ENCODE results near the gene CKS1B. TPM values are rescaled to one million over a fixed set of nuclear protein-coding genes. Genes with fewer than 3 reads are reported as not detected.

Gene CKS1B
- total RNA-seq, 3 donors from 2014 or later (not counting 1 experiment from before 2014, with no cell fraction given) = 8.5 to 13.0 (median 12.9) TPM

DNA sequence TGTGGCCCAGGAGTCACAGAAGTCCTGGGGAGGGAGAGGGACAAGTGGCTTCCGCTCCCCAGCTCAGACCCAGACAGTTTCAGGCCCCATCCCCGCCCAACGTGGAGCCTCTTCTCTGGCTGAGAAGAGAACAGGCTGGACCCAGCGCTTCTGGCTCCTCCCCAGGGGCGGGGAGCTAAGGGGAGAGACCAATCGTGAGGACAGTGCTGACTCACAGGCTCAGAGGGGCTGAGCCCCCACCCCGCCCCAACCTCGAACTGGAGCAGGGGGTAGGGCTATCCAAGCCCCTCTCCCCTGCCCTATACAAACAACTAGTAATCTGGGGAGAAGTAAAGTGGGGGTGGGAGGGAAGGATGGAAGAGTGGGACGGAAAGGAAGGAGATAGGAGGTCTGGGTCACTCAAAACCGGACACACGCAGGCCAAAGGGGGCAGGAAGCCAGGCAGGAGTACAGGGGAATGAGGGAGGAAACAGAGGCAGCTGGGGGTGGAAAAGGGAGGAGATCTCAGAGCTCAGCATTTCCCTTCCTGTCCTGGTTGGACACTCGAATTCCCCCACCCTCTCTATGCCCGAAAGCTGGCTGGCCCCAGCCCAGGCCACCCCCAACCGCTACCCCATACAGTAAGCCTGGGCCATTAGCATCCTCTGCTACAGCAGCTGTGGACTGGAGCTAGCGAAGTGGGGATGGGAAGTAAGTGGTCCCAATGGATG, 3.7 kb upstream of the CKS1B start, which contains the start of gene SHC1:
TSS of gene SHC1 (minus strand) at position 117 of the 710 bp plus-strand sequence. CDS start 221 bp downstream, outside the sequence.
- no peaks in the 10 kb centered on the region for H3K27me3 Mint-ChIP-seq (ENCODE audit: low read depth in 2 of 2)
- peaks cover 29% of the 10 kb centered on the region for H3K36me3 ChIP-seq (ENCODE audit: control insufficient read depth, insufficient read depth, low read length)
- intact Hi-C loops (cut with micrococcal nuclease) = loop anchor here (5.0 kb wide), 2 partner anchors 33 to 92 kb away; partner anchors contain the start of genes EFNA4 and PMVK
- H3K4me3 ChIP-seq (ENCODE audit: low read length) = no peak within 1 kb of the TSS
- no peak within 1 kb of the TSS for H3K27ac ChIP-seq (ENCODE audit: low read length)
- peak within 1 kb of the TSS; percentile 49 for H3K4me3 Mint-ChIP-seq
- DNase-seq (no peak), ATAC-seq (no peak)
- peak within 1 kb of the TSS in 1 of 2 donors; percentile 67 for H3K27ac Mint-ChIP-seq
- no peaks in the 10 kb centered on the region for H3K36me3 Mint-ChIP-seq
- H3K27me3 ChIP-seq (ENCODE audit: control insufficient read depth, insufficient read depth, low read length) = no peaks in the 10 kb centered on the region
- no peaks in the 10 kb centered on the region for H3K9me3 ChIP-seq (ENCODE audit: control insufficient read depth, insufficient read depth, low read length)
- H3K4me1 Mint-ChIP-seq = peaks cover 20 to 37% of the 10 kb centered on the region in 2 donors
- 41% methylated on average over 10 of the region's 15 CpGs for WGBS (ENCODE audit: insufficient coverage)
- no peak for TF ChIP-seq CTCF (IDR thresholded peaks at IDR 0.05)
- no peaks in the 10 kb centered on the region for H3K9me3 Mint-ChIP-seq
- H3K4me1 ChIP-seq (ENCODE audit: control insufficient read depth, insufficient read depth, low read length) = peaks cover 36% of the 10 kb centered on the region

DNA sequence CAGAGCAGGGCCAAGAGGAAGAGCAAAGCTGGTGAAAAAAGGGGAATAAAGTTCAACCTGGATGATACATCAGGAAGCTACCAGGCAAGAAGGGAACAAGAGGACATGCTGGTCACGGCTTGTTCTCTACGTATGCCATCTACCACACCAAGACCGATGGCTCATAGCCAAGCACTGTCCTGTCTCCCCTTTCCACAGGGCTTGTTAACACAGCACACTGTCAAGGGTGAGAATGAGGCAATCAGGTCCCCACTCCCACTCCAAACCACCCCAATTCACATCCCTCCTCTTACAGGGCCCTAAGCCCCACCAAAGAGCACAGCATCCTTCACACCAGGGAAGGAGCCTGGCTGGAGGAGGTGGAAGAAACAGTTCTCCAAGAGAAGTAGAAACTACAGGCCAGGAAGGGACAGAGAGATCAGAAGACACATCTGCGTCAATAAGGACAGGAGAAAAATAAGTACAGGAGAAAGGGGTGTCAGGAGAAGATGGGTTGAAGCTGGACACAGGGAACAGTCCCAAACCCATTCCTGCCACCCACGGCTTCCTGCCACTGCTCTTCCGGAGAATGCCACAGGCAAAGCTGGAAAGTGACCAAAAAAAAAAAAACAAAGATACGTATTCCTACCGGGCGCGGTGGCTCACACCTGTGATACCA, 3.0 kb upstream of the CKS1B start:
- H3K9me3 Mint-ChIP-seq = no peaks in the 10 kb centered on the region
- TF ChIP-seq CTCF (IDR thresholded peaks at IDR 0.05) = no peak
- H3K27me3 Mint-ChIP-seq (ENCODE audit: low read depth in 2 of 2) = no peaks in the 10 kb centered on the region
- peaks cover 20 to 37% of the 10 kb centered on the region in 2 donors for H3K4me1 Mint-ChIP-seq
- no peaks in the 10 kb centered on the region for H3K36me3 Mint-ChIP-seq
- Histone ChIP-seq H3K9me3 (ENCODE audit: control insufficient read depth, insufficient read depth, low read length) (no peaks in the 10 kb centered on the region), H3K36me3 (ENCODE audit: control insufficient read depth, insufficient read depth, low read length) (peaks cover 22% of the 10 kb centered on the region), H3K27ac (ENCODE audit: low read length) (no peak overlapping the region), H3K27me3 (ENCODE audit: control insufficient read depth, insufficient read depth, low read length) (no peaks in the 10 kb centered on the region), H3K4me1 (ENCODE audit: control insufficient read depth, insufficient read depth, low read length) (peaks cover 43% of the 10 kb centered on the region), H3K4me3 (ENCODE audit: low read length) (no peak overlapping the region)
- intact Hi-C loops (cut with micrococcal nuclease) = loop anchor here (5.0 kb wide), 2 partner anchors 34 to 91 kb away; partner anchors contain the start of genes EFNA4 and PMVK
- H3K4me3 Mint-ChIP-seq = peak overlapping the region; percentile 49
- DNase-seq (no peak), ATAC-seq (no peak)
- H3K27ac Mint-ChIP-seq = peak overlapping the region in 1 of 2 donors; percentile 67
- 89% methylated on average over 10 of the region's 10 CpGs for WGBS (ENCODE audit: insufficient coverage)

GRCh38 chr1:154972213-154972516, 2.3 kb upstream of the CKS1B start:
- no peaks in the 10 kb centered on the region for H3K27me3 Mint-ChIP-seq (ENCODE audit: low read depth in 2 of 2)
- peak overlapping the region; percentile 75 for H3K4me3 Mint-ChIP-seq
- no peak overlapping the region for H3K27ac Mint-ChIP-seq
- TF ChIP-seq CTCF (IDR thresholded peaks at IDR 0.05) = no peak
- Histone ChIP-seq H3K27me3 (ENCODE audit: control insufficient read depth, insufficient read depth, low read length) (no peaks in the 10 kb centered on the region), H3K27ac (ENCODE audit: low read length) (no peak overlapping the region), H3K9me3 (ENCODE audit: control insufficient read depth, insufficient read depth, low read length) (no peaks in the 10 kb centered on the region), H3K4me1 (ENCODE audit: control insufficient read depth, insufficient read depth, low read length) (peaks cover 43% of the 10 kb centered on the region), H3K36me3 (ENCODE audit: control insufficient read depth, insufficient read depth, low read length) (peaks cover 15% of the 10 kb centered on the region), H3K4me3 (ENCODE audit: low read length) (no peak overlapping the region)
- H3K9me3 Mint-ChIP-seq = no peaks in the 10 kb centered on the region
- WGBS (ENCODE audit: insufficient coverage) = no CpG with 5 or more reads among the region's 3 CpGs
- no peaks in the 10 kb centered on the region for H3K36me3 Mint-ChIP-seq
- DNase-seq (no peak), ATAC-seq (no peak)
- H3K4me1 Mint-ChIP-seq = peaks cover 20 to 37% of the 10 kb centered on the region in 2 donors
- intact Hi-C loops (cut with micrococcal nuclease) = loop anchor here (5.0 kb wide), 2 partner anchors 35 to 90 kb away; partner anchors contain the start of genes EFNA4 and PMVK

All from natural killer cell (primary cell).